Naive B cell (primary cell): Measurements from ENCODE around the gene CRABP1. TPM values are rescaled to one million over a fixed set of nuclear protein-coding genes. Genes with fewer than 3 reads are reported as not detected.

Experiments
- ATAC-seq, 2 donors: fragments of 150-1000 bp; cut with Tn5 transposase; 2 replicates each; pipeline ENCODE4 v1.10.0; 2021; ENCODE audit warnings: low read depth in 2 of 2, mild to moderate bottlenecking in 2 of 2, moderate library complexity in 2 of 2
- DNase-seq: peaks from one replicate; pipeline ENCODE4 v3.0.0; 2022
- H3K27ac Mint-ChIP-seq, 6 donors: one replicate each; pipeline ENCODE4 v1.8.0; 2020 to 2022; ENCODE audit warnings: mild to moderate bottlenecking in 6 of 6, mixed read lengths in 6 of 6, moderate library complexity in 5 of 6, inconsistent platforms in 2 of 6
- H3K27me3 Mint-ChIP-seq, 3 donors: one replicate each; pipeline ENCODE4 v1.8.0; 2021 to 2022; ENCODE audit warnings: mixed read lengths in 3 of 3, mild to moderate bottlenecking in 1 of 3
- H3K36me3 Mint-ChIP-seq, 2 donors: one replicate each; pipeline ENCODE4 v1.8.0; 2020 to 2022; ENCODE audit warnings: mixed read lengths in 2 of 2, inconsistent platforms in 1 of 2, mild to moderate bottlenecking in 1 of 2
- H3K4me1 Mint-ChIP-seq, 3 donors: one replicate each; pipeline ENCODE4 v1.8.0; 2020 to 2022; ENCODE audit warnings: mixed read lengths in 3 of 3, inconsistent platforms in 1 of 3, mild to moderate bottlenecking in 1 of 3, moderate library complexity in 1 of 3
- H3K4me3 Mint-ChIP-seq, 8 donors: one replicate each; pipeline ENCODE4 v1.8.0; 2020 to 2022; ENCODE audit warnings: mild to moderate bottlenecking in 8 of 8, mixed read lengths in 8 of 8, moderate library complexity in 8 of 8, inconsistent platforms in 2 of 8
- H3K9me3 Mint-ChIP-seq, 7 donors: one replicate each; pipeline ENCODE4 v1.8.0; 2020 to 2022; ENCODE audit warnings: mixed read lengths in 7 of 7, mild to moderate bottlenecking in 5 of 7, inconsistent platforms in 2 of 7, moderate library complexity in 1 of 7
- polyA plus RNA-seq, 6 donors: library from polyadenylated mRNA; unstranded; fragments of 300-500 nt; fragmentation: Illumina TruSeq; gene quantifications; one replicate each; pipeline ENCODE4 v1.2.3, GENCODE V29; 2021; ENCODE audit warnings: low read depth in 6 of 6

Gene CRABP1
- polyA plus RNA-seq, 6 donors from 2014 or later, result not detected

GRCh38 chr15:78384651-78385050 is 44.5 kb downstream of the CRABP1 start:
- Mint-ChIP-seq H3K4me1 (no peaks in the 10 kb centered on the region), H3K4me3 (no peak overlapping the region), H3K9me3 (no peaks in the 10 kb centered on the region), H3K27me3 (peaks cover 33 to 46% (median 34%) of the 10 kb centered on the region in 3 donors), H3K27ac (peak overlapping the region in 2 of 6 donors; percentile 39 to 88), H3K36me3 (no peaks in the 10 kb centered on the region)
- ATAC-seq (no peak), DNase-seq (no peak)

- Mint-ChIP-seq H3K4me1 (no peaks in the 10 kb centered on the region), H3K36me3 (peaks cover 0 to 7% of the 10 kb centered on the region in 2 donors), H3K27ac (no peak overlapping the region), H3K9me3 (peaks cover 0 to 5% (median 0%) of the 10 kb centered on the region in 7 donors), H3K27me3 (peaks cover 33 to 57% (median 38%) of the 10 kb centered on the region in 3 donors), H3K4me3 (no peak overlapping the region)
- DNase-seq (no peak), ATAC-seq (no peak)
These were observed 47.3 kb downstream of the CRABP1 start for GRCh38 chr15:78387246-78388037.

- ATAC-seq, result no peak
- peaks cover 0 to 7% of the 10 kb centered on the region in 2 donors for H3K36me3 Mint-ChIP-seq
- H3K27me3 Mint-ChIP-seq, result peaks cover 28 to 60% (median 40%) of the 10 kb centered on the region in 3 donors
- no peaks in the 10 kb centered on the region for H3K4me1 Mint-ChIP-seq
- H3K9me3 Mint-ChIP-seq, result peaks cover 0 to 5% (median 0%) of the 10 kb centered on the region in 7 donors
- DNase-seq, result no peak
- H3K4me3 Mint-ChIP-seq, result no peak overlapping the region
- no peak overlapping the region for H3K27ac Mint-ChIP-seq
These were observed 48.7 kb downstream of the CRABP1 start for GRCh38 chr15:78388865-78389264.

- H3K9me3 Mint-ChIP-seq, result peaks cover 0 to 5% (median 0%) of the 10 kb centered on the region in 7 donors
- no peak for DNase-seq
- ATAC-seq, result no peak
- no peak overlapping the region for H3K27ac Mint-ChIP-seq
- H3K4me1 Mint-ChIP-seq, result no peaks in the 10 kb centered on the region
- peaks cover 25 to 60% (median 37%) of the 10 kb centered on the region in 3 donors for H3K27me3 Mint-ChIP-seq
- no peak overlapping the region for H3K4me3 Mint-ChIP-seq
- H3K36me3 Mint-ChIP-seq, result peaks cover 0 to 7% of the 10 kb centered on the region in 2 donors
These were observed 49.2 kb downstream of the CRABP1 start for GRCh38 chr15:78389322-78389721.

GRCh38 chr15:78389738-78390137 is 49.6 kb downstream of the CRABP1 start:
- Mint-ChIP-seq H3K4me3 (peak overlapping the region in 1 of 8 donors; percentile 44), H3K36me3 (peaks cover 0 to 7% of the 10 kb centered on the region in 2 donors), H3K27ac (no peak overlapping the region), H3K9me3 (peaks cover 0 to 5% (median 0%) of the 10 kb centered on the region in 7 donors), H3K4me1 (no peaks in the 10 kb centered on the region), H3K27me3 (peaks cover 25 to 57% (median 36%) of the 10 kb centered on the region in 3 donors)
- no peak for ATAC-seq
- no peak for DNase-seq

GRCh38 chr15:78390242-78390641 is 50.1 kb downstream of the CRABP1 start:
- no peaks in the 10 kb centered on the region for H3K4me1 Mint-ChIP-seq
- peaks cover 0 to 5% (median 0%) of the 10 kb centered on the region in 7 donors for H3K9me3 Mint-ChIP-seq
- DNase-seq (no peak), ATAC-seq (no peak)
- H3K27me3 Mint-ChIP-seq, result peaks cover 20 to 52% (median 31%) of the 10 kb centered on the region in 3 donors
- H3K27ac Mint-ChIP-seq, result peak overlapping the region in 1 of 6 donors; percentile 2
- no peak overlapping the region for H3K4me3 Mint-ChIP-seq
- peaks cover 0 to 7% of the 10 kb centered on the region in 2 donors for H3K36me3 Mint-ChIP-seq

- peaks cover 14 to 46% (median 26%) of the 10 kb centered on the region in 3 donors for H3K27me3 Mint-ChIP-seq
- H3K27ac Mint-ChIP-seq, result no peak overlapping the region
- no peak for ATAC-seq
- peaks cover 0 to 7% of the 10 kb centered on the region in 2 donors for H3K36me3 Mint-ChIP-seq
- peaks cover 0 to 5% (median 0%) of the 10 kb centered on the region in 7 donors for H3K9me3 Mint-ChIP-seq
- no peak for DNase-seq
- H3K4me1 Mint-ChIP-seq, result no peaks in the 10 kb centered on the region
- no peak overlapping the region for H3K4me3 Mint-ChIP-seq
These were observed 50.7 kb downstream of the CRABP1 start for GRCh38 chr15:78390826-78391225.

GRCh38 chr15:78391781-78392180 is 51.6 kb downstream of the CRABP1 start:
- Mint-ChIP-seq H3K9me3 (peaks cover 0 to 5% (median 0%) of the 10 kb centered on the region in 7 donors), H3K36me3 (peaks cover 0 to 7% of the 10 kb centered on the region in 2 donors), H3K27me3 (peaks cover 7 to 37% (median 16%) of the 10 kb centered on the region in 3 donors), H3K4me3 (no peak overlapping the region), H3K4me1 (no peaks in the 10 kb centered on the region), H3K27ac (no peak overlapping the region)
- ATAC-seq (no peak), DNase-seq (no peak)

- DNase-seq (no peak), ATAC-seq (no peak)
- Mint-ChIP-seq H3K36me3 (peaks cover 0 to 7% of the 10 kb centered on the region in 2 donors), H3K9me3 (peaks cover 0 to 5% (median 0%) of the 10 kb centered on the region in 7 donors), H3K27ac (no peak overlapping the region), H3K4me3 (no peak overlapping the region), H3K4me1 (no peaks in the 10 kb centered on the region), H3K27me3 (peaks cover 4 to 35% (median 15%) of the 10 kb centered on the region in 3 donors)
These were observed 52.3 kb downstream of the CRABP1 start for GRCh38 chr15:78392430-78392829.

GRCh38 chr15:78393137-78393536 is 53.0 kb downstream of the CRABP1 start:
- H3K27ac Mint-ChIP-seq, result no peak overlapping the region
- no peak for DNase-seq
- ATAC-seq, result no peak

GRCh38 chr15:78394026-78394425 is 53.9 kb downstream of the CRABP1 start:
- Mint-ChIP-seq H3K27ac (no peak overlapping the region), H3K4me1 (no peaks in the 10 kb centered on the region)

More at GRCh38 chr15:78393137-78393536, 53.0 kb downstream of the CRABP1 start:
- Mint-ChIP-seq H3K36me3 (peaks cover 0 to 7% of the 10 kb centered on the region in 2 donors), H3K27me3 (peaks cover 4 to 35% (median 15%) of the 10 kb centered on the region in 3 donors), H3K4me3 (no peak overlapping the region), H3K9me3 (peaks cover 0 to 5% (median 0%) of the 10 kb centered on the region in 7 donors), H3K4me1 (no peaks in the 10 kb centered on the region)

GRCh38 chr15:78394981-78395616 is 54.9 kb downstream of the CRABP1 start:
- peaks cover 0 to 4% (median 0%) of the 10 kb centered on the region in 7 donors for H3K9me3 Mint-ChIP-seq
- no peak overlapping the region for H3K27ac Mint-ChIP-seq

More at GRCh38 chr15:78394026-78394425, 53.9 kb downstream of the CRABP1 start:
- Mint-ChIP-seq H3K4me3 (no peak overlapping the region), H3K9me3 (peaks cover 0 to 5% (median 0%) of the 10 kb centered on the region in 7 donors), H3K36me3 (peaks cover 0 to 7% of the 10 kb centered on the region in 2 donors), H3K27me3 (peaks cover 4 to 35% (median 15%) of the 10 kb centered on the region in 3 donors)
- ATAC-seq, result no peak
- no peak for DNase-seq

GRCh38 chr15:78396186-78396814 is 56.1 kb downstream of the CRABP1 start:
- Mint-ChIP-seq H3K4me1 (no peaks in the 10 kb centered on the region), H3K27me3 (peaks cover 4 to 21% (median 8%) of the 10 kb centered on the region in 3 donors), H3K36me3 (no peaks in the 10 kb centered on the region), H3K4me3 (no peak overlapping the region), H3K9me3 (no peaks in the 10 kb centered on the region), H3K27ac (peak overlapping the region in 1 of 6 donors; percentile 76)
- ATAC-seq (no peak), DNase-seq (no peak)

More at GRCh38 chr15:78394981-78395616, 54.9 kb downstream of the CRABP1 start:
- H3K4me1 Mint-ChIP-seq, result no peaks in the 10 kb centered on the region
- H3K27me3 Mint-ChIP-seq, result peaks cover 4 to 31% (median 13%) of the 10 kb centered on the region in 3 donors
- no peak for DNase-seq
- no peak for ATAC-seq
- peaks cover 0 to 5% of the 10 kb centered on the region in 2 donors for H3K36me3 Mint-ChIP-seq
- no peak overlapping the region for H3K4me3 Mint-ChIP-seq
